Kidney epithelial cell (primary cell): ENCODE results near the gene TBC1D17. TPM values are rescaled to one million over a fixed set of nuclear protein-coding genes. Genes with fewer than 3 reads are reported as not detected.

Experiments
- DNase-seq: peaks from one replicate; pipeline ENCODE4 v3.0.0-alpha.2; 2010; ENCODE audit warnings: low read depth
- H3K27me3 ChIP-seq: 2 replicates; pipeline ENCODE4 v1.6.0; 2011; ENCODE audit warnings: low read length; ENCODE audit not compliant: control insufficient read depth, insufficient read depth
- H3K36me3 ChIP-seq: 2 replicates; pipeline ENCODE4 v1.5.1; 2011; ENCODE audit warnings: low read length; ENCODE audit not compliant: control insufficient read depth, insufficient read depth
- H3K4me3 ChIP-seq: 2 replicates; pipeline ENCODE4 v1.5.1; 2011; ENCODE audit warnings: low read depth, mild to moderate bottlenecking, control low read depth, low read length
- total RNA-seq: library from RNA; depleted of rRNA; stranded (reverse); fragments of >200 nt; gene quantifications from 2 replicates; pipeline ENCODE4 v1.2.3, GENCODE V29; 2015
- TF ChIP-seq, protein P1 (sequence below): IDR thresholded peaks from 2 replicates; pipeline ENCODE4 v1.5.1; 2011; ENCODE audit warnings: mild to moderate bottlenecking, moderate library complexity, low read length, control low read depth, inconsistent platforms; ENCODE audit not compliant: insufficient read depth, poor library complexity, severe bottlenecking

Gene TBC1D17
- total RNA-seq, 1 donor from 2014 or later = 17.4 TPM

DNA sequence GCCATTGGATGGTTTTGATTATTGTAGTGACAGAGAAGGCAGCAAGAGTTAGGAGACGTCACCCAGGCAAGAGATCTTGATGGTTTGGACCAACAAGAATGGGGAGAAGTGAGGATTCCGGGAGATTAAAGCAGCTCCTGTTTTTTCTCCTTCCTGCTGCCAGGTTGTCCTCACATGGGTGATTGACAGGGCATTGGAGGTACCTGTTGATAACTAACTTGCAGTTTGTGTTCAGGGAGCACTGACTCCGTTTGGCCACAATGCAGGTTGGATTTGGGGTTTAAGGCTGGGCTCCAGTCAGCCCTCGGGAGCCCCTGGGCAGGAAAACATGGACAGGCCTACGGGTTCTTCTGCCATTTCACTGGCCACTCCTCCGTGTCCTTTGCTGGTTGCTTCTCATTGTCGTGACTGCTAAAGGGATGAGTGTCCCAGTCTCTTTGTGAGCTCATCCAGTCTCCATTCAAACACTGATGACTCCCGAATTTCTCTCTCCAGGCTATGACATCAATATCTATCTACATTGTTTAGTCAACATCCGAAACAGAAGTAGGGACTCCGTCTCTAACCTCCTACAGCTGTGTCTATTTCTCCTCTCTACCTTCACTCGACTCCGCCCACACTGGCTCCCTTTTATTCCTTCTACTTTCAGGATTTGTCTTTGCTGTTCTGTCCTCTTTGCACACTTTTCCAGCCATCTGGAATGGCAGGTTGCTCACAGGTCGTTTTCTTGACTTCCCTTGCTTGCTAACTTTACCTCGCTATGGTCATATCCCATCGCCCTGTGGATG lies 27.9 kb upstream of the TBC1D17 start:
- peak overlapping the region; percentile 81 for H3K4me3 ChIP-seq
- DNase-seq = no peak
- H3K36me3 ChIP-seq = no peaks in the 10 kb centered on the region
- TF ChIP-seq, protein P1, sequence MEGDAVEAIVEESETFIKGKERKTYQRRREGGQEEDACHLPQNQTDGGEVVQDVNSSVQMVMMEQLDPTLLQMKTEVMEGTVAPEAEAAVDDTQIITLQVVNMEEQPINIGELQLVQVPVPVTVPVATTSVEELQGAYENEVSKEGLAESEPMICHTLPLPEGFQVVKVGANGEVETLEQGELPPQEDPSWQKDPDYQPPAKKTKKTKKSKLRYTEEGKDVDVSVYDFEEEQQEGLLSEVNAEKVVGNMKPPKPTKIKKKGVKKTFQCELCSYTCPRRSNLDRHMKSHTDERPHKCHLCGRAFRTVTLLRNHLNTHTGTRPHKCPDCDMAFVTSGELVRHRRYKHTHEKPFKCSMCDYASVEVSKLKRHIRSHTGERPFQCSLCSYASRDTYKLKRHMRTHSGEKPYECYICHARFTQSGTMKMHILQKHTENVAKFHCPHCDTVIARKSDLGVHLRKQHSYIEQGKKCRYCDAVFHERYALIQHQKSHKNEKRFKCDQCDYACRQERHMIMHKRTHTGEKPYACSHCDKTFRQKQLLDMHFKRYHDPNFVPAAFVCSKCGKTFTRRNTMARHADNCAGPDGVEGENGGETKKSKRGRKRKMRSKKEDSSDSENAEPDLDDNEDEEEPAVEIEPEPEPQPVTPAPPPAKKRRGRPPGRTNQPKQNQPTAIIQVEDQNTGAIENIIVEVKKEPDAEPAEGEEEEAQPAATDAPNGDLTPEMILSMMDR = no peak
- no peaks in the 10 kb centered on the region for H3K27me3 ChIP-seq

DNA sequence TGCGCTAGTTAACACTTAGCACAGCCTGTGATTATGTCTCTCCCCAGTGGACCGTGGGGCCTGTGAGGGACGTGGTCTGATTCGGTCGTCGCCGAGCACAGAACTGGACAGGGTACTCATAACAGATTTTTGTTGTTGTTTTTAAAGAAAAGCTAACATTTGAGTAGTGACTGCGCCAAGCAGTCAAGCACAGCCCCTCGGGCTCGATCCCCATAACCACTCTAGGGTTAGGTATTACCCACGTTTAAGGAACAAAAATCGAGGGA lies 27.3 kb upstream of the TBC1D17 start:
- H3K36me3 ChIP-seq = no peaks in the 10 kb centered on the region
- H3K27me3 ChIP-seq = no peaks in the 10 kb centered on the region
- TF ChIP-seq, protein P1 = no peak
- peak overlapping the region; percentile 81 for H3K4me3 ChIP-seq
- no peak for DNase-seq

DNA sequence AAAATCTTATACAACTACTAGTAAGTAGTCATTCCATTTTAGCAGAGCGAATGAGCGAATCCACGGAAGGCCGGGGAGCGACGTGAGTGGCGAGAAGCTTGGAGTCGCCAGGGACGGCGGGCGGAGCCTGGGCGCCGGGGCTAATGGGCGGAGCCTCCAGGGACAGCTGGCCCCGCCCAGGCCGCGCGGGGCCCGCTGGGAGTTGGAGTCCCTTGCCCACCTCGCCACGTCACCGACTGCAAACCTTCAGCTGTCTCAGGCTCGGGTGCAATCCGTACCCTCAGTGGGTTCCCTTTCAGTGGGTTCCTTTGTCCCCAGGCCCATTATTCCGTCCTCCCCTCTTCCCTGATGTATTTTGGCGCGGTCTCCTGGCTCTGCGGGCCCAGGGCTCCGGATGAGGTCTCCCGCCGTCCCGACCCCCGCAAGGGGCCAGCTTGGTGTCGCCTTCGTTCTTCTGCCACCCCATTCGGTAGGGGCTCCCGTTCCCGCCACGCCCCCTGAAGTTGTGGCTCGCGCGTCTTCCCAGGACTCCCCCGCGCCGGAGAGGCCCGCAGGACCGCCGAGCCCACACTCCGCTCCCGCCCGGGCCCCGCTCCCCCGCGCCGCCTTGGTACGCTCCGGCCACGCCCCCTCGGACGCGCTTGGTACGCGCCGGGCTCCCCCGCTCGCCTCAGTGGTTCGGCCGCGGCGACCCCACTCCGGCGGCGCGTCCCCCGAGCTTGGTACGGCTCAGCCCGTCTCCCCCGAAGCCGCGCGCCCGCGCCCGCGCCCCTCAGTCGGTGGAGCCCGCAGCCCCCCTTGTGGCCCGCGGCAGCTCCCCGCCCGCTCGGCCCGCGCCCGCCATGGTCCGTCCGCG lies 26.8 kb upstream of the TBC1D17 start, which contains the start of gene PTOV1:
Gene PTOV1, plus strand, starts transcription at position 673 of the 856 bp plus-strand sequence.
- Histone ChIP-seq H3K4me3 (peak within 1 kb of the TSS; percentile 81), H3K27me3 (no peaks in the 10 kb centered on the region), H3K36me3 (peaks cover 1% of the 10 kb centered on the region)
- TF ChIP-seq, protein P1 = no peak
- DNase-seq = peak; percentile 57

DNA sequence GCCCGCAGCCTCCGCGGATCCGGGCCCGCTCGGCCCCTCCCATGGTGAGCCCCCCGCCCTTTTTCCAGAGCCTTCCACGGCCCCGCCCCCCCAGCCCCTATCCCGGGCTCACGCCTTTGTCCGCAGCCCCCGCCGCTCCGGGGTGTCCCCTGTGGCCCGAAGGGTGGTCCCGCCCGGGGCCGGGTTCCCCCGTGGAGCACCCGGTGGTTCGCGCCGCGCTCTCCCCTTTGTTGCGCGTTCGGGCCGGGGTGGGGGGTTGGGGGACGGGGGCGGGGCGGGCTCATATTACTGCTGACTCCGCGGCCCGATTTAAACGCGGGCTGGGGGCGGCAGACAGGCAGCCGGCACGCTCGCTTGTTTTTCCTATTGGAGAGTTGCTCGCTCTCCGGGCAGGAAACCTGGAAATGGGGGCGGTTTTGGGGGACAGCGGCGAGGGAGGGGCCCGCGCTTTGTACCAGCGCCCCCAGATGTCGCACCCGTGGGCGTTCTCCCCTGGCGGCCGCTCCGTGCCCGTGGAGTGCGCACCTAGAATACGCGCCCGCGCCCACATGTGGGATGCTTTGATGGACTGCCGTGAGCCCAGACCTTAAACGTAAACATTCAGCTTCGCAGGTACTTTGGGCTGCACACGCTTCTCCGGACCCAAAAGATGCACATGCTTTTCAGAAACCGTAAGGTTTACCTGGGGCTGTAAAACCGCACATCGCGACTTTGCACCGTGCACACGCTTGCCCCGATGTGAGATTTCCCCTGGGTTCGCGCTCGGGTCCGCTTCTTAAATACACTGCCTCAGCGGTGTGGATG lies 25.8 kb upstream of the TBC1D17 start:
- Histone ChIP-seq H3K36me3 (peaks cover 1% of the 10 kb centered on the region), H3K4me3 (peak overlapping the region; percentile 81), H3K27me3 (no peaks in the 10 kb centered on the region)
- DNase-seq = no peak
- TF ChIP-seq, protein P1 = no peak

DNA sequence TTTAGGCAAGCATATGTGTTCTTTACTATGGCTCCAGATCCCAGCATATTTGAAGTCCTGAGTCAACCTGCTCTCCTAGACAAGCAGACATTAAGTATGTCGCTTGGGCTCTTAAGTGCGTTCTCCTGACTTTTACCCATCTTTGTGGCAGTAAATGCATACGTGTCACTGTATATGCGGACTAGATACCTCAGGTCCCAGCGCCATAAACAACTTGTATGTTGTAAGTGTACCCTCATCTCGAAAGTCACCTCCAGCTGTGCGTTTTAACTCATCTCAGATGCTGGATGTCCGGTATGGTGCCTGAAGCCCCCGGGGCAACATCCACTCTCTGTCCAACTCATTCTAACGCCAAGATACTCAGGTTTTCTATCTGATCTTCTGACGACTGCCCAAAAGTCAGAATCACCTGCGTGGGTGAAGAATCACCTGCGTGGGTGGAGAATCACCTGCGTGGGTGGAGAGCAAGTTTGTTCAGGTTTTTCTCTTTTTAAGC lies 24.8 kb upstream of the TBC1D17 start:
- Histone ChIP-seq H3K4me3 (peak overlapping the region; percentile 81), H3K27me3 (no peaks in the 10 kb centered on the region), H3K36me3 (peaks cover 3% of the 10 kb centered on the region)
- TF ChIP-seq, protein P1 = no peak
- no peak for DNase-seq
